HUES48 (cell line): Measurements from ENCODE around the gene DAB2.

Source experiments
- H3K27ac ChIP-seq: one replicate; pipeline ENCODE4 v1.7.0; 2013; ENCODE audit warnings: low read depth, low read length, inconsistent platforms
- H3K27me3 ChIP-seq: 2 replicates; pipeline ENCODE4 v1.6.1; 2013; ENCODE audit warnings: mild to moderate bottlenecking, low read length; ENCODE audit not compliant: control insufficient read depth, insufficient read depth
- H3K36me3 ChIP-seq: 2 replicates; pipeline ENCODE4 v1.6.1; 2013; ENCODE audit warnings: low read length; ENCODE audit not compliant: control insufficient read depth, insufficient read depth
- H3K4me1 ChIP-seq: 2 replicates; pipeline ENCODE4 v1.6.1; 2013; ENCODE audit warnings: mild to moderate bottlenecking, low read length; ENCODE audit not compliant: control insufficient read depth, insufficient read depth
- H3K4me3 ChIP-seq: 2 replicates; pipeline ENCODE4 v1.5.1; 2013; ENCODE audit warnings: mild to moderate bottlenecking, low read depth, low read length
- H3K9ac ChIP-seq: 2 replicates; pipeline ENCODE4 v1.6.1; 2013; ENCODE audit warnings: mild to moderate bottlenecking, low read depth, low read length, moderate library complexity
- H3K9me3 ChIP-seq: 2 replicates; pipeline ENCODE4 v1.6.1; 2013; ENCODE audit warnings: low read length; ENCODE audit not compliant: control insufficient read depth, insufficient read depth

Gene DAB2

DNA sequence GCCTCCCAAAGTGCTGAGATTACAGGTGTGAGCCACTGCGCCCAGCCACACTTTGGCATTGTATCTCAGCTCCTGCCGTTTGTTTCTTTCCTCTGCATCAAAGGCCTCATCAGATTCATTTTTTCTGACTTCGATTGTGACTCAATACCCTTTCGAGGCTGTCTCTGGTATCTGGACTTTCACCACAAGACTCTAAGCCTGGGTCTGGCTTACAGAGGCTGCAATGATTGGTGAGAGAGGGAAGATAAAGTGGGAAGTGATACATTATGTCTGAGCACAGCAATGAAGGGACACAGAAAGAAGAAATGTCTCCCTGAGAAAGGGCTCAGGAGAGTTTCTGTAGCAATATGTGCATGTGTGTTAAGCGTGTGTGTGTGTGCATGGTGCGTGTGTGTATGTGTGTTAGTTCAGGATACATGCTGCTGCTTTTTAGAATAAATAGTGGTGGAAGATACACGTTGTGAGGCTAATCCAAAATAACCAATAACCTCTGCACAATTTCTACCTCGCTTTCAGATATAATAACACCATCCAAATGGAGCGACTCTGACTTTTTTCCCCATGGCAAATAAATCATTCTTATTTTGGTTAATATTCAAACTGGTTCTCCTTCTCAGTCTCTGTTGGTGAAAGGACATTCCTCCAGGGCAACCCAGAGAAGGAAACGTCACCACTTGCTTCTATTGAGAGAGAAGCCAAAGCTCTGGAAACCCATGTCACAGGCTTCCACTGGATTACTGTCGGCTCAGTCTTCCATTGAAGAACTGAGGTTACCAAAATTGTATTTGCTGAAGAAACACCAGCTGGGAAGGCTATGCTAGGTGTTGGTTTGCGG lies 8.1 kb upstream of the DAB2 start:
- Histone ChIP-seq H3K9me3 (no peaks in the 10 kb centered on the region), H3K27ac (no peak overlapping the region), H3K27me3 (no peaks in the 10 kb centered on the region), H3K36me3 (no peaks in the 10 kb centered on the region), H3K4me1 (peaks cover under 1% of the 10 kb centered on the region; the same call in 1 of the 2 replicates), H3K4me3 (no peak overlapping the region), H3K9ac (no peak overlapping the region)

DNA sequence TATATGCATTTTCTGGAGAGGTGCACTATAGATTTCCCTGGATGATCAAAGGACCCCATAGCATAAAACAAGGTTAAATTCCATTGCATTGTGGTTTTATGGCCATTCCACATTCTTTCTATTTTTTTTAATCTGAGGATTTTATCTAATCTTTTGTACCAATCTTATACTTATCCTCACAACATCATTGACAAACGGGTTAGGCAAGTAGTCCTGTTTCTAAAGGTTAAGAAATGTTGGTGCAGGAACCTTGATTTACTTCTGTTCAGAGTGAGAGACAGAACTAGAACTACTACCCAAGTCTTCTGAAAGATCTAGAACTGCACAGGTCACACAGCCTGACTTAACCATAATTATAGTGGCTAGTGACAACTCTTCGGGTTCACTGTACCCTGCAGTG lies 5.7 kb upstream of the DAB2 start:
- Histone ChIP-seq H3K4me3 (no peak overlapping the region), H3K9ac (no peak overlapping the region), H3K9me3 (no peaks in the 10 kb centered on the region), H3K27ac (no peak overlapping the region), H3K27me3 (peaks cover 13% of the 10 kb centered on the region), H3K4me1 (peaks cover 23% of the 10 kb centered on the region), H3K36me3 (no peaks in the 10 kb centered on the region)

DNA sequence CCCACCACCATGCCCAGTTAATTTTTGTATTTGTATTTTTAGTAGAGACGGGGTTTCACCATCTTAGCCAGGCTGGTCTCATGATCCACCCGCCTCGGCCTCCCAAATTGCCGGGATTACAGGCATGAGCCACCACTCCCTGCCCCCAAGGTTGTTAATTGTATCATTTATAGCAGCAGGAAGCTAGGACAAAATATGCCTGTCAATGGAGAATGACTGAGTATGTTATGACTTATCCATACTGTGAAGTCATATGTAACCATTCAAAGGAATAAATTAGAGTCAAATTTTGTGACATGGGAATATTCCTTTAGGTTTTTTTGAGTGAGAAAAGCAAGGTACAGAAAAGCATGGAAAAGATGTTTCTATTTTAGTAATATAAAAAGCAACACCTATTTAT lies 3.9 kb upstream of the DAB2 start:
- H3K27me3 ChIP-seq, result peaks cover 22% of the 10 kb centered on the region
- H3K36me3 ChIP-seq, result no peaks in the 10 kb centered on the region
- H3K9ac ChIP-seq, result no peak overlapping the region
- peaks cover 31% of the 10 kb centered on the region for H3K4me1 ChIP-seq
- no peak overlapping the region for H3K4me3 ChIP-seq
- no peak overlapping the region for H3K27ac ChIP-seq
- no peaks in the 10 kb centered on the region for H3K9me3 ChIP-seq

DNA sequence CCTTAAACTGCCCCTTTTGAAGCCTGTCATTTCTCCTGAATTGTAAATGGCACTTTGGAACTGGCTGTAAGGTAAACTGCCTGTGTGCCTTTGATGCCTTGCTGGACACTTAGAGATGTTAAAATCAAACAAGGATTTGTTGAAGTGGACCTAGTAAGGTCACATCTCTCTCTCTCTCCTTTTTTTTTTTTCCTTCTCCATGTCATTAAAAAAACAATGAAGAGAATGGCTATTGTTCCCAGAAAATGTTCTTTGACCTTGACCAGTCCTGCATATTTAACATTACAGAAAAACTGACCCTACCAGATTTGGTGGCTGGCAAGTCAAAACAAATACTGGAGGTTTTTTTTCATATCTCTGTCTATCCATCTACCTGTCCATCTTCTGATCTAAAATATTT lies 2.9 kb upstream of the DAB2 start:
- Histone ChIP-seq H3K9ac (no peak overlapping the region), H3K27ac (no peak overlapping the region), H3K4me3 (no peak overlapping the region; the same call in 1 of the 2 replicates), H3K36me3 (no peaks in the 10 kb centered on the region), H3K4me1 (peaks cover 42% of the 10 kb centered on the region), H3K27me3 (peaks cover 30% of the 10 kb centered on the region), H3K9me3 (no peaks in the 10 kb centered on the region)

DNA sequence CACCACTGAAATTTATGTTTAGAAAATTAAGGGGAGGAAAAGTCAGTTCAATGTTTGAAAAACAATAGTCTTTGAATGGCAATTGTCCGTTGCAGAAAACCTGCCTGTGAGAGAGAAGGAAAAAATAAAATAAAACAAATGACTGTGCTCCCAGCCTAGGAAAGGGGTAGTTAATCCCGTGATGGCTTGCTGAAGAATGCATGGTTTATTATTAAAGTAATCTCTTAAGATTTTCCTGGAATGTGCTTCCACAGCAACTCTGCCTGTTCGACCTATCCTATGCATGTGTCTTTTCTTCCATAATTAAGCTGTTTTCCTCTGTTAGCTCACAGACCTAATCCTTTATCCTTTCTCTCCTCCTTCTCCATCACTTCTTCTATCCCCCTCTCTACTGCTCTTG lies 2.4 kb upstream of the DAB2 start:
- no peaks in the 10 kb centered on the region for H3K9me3 ChIP-seq
- no peak overlapping the region for H3K9ac ChIP-seq
- no peak overlapping the region for H3K27ac ChIP-seq
- peaks cover 46% of the 10 kb centered on the region for H3K4me1 ChIP-seq
- H3K27me3 ChIP-seq, result peaks cover 30% of the 10 kb centered on the region
- no peaks in the 10 kb centered on the region for H3K36me3 ChIP-seq
- H3K4me3 ChIP-seq, result no peak overlapping the region

DNA sequence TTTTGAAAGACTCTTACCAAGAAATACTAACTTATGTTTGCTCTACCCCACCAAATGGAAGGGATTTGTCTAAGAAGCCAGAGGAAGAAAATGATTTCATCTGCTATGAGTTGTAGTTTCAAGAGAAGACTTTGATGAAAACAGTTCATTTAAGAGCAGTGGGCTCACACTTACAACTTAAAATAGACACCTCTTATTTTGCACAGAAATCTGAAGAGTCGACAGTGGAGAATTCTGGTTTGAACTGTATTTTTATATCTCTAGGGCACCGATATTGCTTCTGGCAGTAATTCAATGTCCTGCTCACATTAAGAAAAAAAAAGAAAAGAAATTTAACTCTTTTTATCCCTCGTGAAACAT lies 1.9 kb upstream of the DAB2 start:
- Histone ChIP-seq H3K4me1 (peaks cover 46% of the 10 kb centered on the region), H3K27ac (no peak overlapping the region), H3K27me3 (peaks cover 30% of the 10 kb centered on the region), H3K36me3 (no peaks in the 10 kb centered on the region), H3K9ac (no peak overlapping the region), H3K4me3 (no peak overlapping the region), H3K9me3 (no peaks in the 10 kb centered on the region)

DNA sequence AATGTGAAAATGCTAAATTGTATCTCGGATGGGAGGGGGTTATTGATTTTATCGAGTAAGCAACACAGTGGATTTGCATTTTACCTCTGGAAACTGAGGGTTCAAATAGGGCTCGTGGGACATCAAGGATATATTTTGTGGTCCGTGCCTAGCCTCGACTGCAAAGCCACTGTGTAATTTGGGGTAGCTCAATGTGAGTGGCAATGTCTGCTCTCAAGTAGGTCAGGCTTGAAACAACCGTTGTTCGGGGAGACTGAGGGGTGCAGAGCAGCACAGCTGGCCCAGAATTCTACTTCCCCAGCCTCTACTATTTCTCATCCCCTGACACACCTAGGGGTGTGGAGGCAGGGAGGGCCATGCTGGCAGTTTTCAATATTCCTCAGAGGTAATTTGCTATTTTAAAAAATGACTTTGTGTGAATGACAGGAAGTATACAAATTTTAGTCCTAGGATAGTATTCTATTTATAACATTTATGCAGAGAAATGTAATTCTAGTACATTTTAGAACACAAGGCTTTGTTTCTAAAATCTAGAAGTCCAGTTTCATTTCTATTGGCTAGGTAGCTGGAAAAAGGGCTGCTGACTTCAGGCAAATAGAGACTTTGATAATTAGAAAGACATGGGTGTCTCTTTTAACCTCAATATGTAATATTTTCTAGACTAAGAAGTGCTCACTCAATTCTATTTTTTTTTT lies 1.4 kb upstream of the DAB2 start:
- Histone ChIP-seq H3K9ac (no peak overlapping the region), H3K9me3 (no peaks in the 10 kb centered on the region), H3K36me3 (no peaks in the 10 kb centered on the region), H3K27ac (no peak overlapping the region), H3K4me1 (peaks cover 46% of the 10 kb centered on the region), H3K4me3 (no peak overlapping the region), H3K27me3 (peaks cover 30% of the 10 kb centered on the region)

DNA sequence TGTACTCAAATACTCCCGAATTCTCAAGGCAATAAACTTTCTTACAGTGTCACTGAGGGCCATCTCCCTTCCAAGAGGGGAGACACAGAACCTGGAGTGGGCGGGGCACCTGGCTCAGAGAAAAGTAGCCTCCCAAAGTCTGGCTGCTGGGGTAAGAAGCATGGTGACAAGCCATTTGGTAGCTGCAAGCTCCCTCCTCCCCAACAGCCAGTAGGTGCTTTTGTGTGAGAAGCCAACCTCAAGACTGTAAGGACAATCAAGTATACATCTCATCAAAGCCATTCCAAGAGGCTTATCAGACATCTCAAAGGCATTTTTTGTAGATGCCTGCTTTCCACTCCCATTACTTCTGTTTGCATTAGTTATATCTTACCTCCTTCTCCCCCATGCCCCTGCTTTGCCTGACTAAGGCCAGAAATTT lies 1.4 kb downstream of the DAB2 start:
- peak overlapping the region; percentile 70; the same call in 1 of the 2 replicates for H3K4me3 ChIP-seq
- H3K36me3 ChIP-seq, result no peaks in the 10 kb centered on the region
- H3K9ac ChIP-seq, result no peak overlapping the region
- H3K9me3 ChIP-seq, result no peaks in the 10 kb centered on the region
- H3K27ac ChIP-seq, result no peak overlapping the region
- peaks cover 46% of the 10 kb centered on the region for H3K4me1 ChIP-seq
- H3K27me3 ChIP-seq, result peaks cover 30% of the 10 kb centered on the region

DNA sequence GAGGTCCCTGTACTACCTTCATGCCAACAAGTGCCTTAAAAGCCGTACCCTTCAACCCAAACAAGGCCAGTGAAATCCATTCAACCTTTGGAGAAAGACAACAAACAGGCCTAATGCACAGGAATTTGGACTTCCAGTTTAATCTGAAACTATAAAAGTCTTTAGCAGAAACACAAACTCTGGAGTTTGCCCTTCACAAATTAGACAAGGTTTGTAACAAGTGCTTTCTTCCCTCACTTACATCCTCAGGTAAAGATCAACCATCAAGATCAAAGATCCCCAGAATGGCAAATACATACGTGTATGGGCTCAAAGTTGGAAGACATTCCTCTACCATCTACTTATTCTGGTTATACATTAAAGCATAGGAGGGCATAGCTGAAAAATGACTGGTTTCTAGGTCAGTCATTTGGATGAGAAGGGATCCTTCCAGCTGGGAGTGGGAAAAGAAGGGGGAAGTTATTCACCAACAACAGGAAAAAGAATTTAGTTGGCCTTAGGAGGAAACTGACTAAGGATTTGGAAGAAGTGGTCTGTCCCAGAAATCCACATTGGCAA lies 2.0 kb downstream of the DAB2 start:
- Histone ChIP-seq H3K36me3 (no peaks in the 10 kb centered on the region), H3K9me3 (no peaks in the 10 kb centered on the region), H3K27me3 (peaks cover 30% of the 10 kb centered on the region), H3K27ac (no peak overlapping the region), H3K4me3 (no peak overlapping the region), H3K4me1 (peaks cover 45% of the 10 kb centered on the region), H3K9ac (no peak overlapping the region)

DNA sequence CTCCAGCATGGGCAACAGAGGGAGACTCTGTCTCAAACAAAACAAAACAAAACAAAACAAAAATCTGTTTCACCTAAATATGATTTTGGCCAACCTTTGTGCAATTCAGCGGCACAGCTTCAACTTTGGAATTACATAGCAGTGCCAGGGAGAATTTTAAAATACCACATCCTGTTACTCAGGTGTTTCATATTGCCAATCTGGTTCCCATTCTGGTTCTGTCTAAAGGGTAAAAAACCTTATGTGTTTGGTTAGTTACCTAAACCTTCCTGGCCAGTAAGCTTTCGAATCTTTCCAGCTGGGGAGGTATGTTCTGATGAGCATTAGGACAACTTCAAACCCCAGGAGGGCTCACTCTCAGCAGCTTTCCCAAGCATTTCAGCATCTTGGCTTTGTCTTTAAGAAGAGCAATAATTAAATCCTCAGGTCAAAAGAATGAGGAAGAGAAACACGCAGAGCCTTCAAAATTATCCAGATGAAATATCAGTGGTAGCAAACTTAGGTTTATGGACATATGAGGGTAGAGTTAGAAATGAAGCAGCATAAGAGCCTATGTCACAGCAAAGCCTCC lies 2.7 kb downstream of the DAB2 start:
- H3K27me3 ChIP-seq, result peaks cover 30% of the 10 kb centered on the region
- no peaks in the 10 kb centered on the region for H3K9me3 ChIP-seq
- no peaks in the 10 kb centered on the region for H3K36me3 ChIP-seq
- peaks cover 43% of the 10 kb centered on the region for H3K4me1 ChIP-seq
- H3K4me3 ChIP-seq, result no peak overlapping the region
- H3K9ac ChIP-seq, result no peak overlapping the region
- H3K27ac ChIP-seq, result peak overlapping the region; percentile 18
